Measurements from ENCODE around the gene KCTD15. TPM values are rescaled to one million over a fixed set of nuclear protein-coding genes. Genes with fewer than 3 reads are reported as not detected.
A peak's percentile ranks its signal among the peaks of the same experiment; 100 is the strongest.

KCTD15 gene
- polyA plus RNA-seq, 1 donor (not counting 4 experiments of a cell fraction or from before 2014, with no cell fraction given), result 16.2 TPM

- H3K27me3 ChIP-seq (ENCODE audit: control insufficient read depth, extremely low read depth, insufficient read depth, low read length), result no peaks in the 10 kb centered on the region
- no peak for TF ChIP-seq EZH2 (IDR thresholded peaks at IDR 0.05; ENCODE audit: low read length)
- TF ChIP-seq, protein P1, sequence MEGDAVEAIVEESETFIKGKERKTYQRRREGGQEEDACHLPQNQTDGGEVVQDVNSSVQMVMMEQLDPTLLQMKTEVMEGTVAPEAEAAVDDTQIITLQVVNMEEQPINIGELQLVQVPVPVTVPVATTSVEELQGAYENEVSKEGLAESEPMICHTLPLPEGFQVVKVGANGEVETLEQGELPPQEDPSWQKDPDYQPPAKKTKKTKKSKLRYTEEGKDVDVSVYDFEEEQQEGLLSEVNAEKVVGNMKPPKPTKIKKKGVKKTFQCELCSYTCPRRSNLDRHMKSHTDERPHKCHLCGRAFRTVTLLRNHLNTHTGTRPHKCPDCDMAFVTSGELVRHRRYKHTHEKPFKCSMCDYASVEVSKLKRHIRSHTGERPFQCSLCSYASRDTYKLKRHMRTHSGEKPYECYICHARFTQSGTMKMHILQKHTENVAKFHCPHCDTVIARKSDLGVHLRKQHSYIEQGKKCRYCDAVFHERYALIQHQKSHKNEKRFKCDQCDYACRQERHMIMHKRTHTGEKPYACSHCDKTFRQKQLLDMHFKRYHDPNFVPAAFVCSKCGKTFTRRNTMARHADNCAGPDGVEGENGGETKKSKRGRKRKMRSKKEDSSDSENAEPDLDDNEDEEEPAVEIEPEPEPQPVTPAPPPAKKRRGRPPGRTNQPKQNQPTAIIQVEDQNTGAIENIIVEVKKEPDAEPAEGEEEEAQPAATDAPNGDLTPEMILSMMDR (optimal IDR thresholded peaks at IDR 0.05 in 1 of 3, IDR thresholded peaks at IDR 0.05 in 1 of 3, conservative IDR thresholded peaks at IDR 0.05 in 1 of 3; ENCODE audit: extremely low read depth in 1 of 3, insufficient read depth in 2 of 3, low read length in 3 of 3), result peak; percentile 81 to 93 (median 92)
- H3K9me1 ChIP-seq (ENCODE audit: control insufficient read depth, extremely low read depth, insufficient read depth, low read length), result no peaks in the 10 kb centered on the region
- H3K4me2 ChIP-seq (ENCODE audit: control insufficient read depth, extremely low read depth, insufficient read depth, low read depth, low read length), result no peak overlapping the region
- DNase-seq (ENCODE audit: low read depth, low spot score), result no peak
- no peaks in the 10 kb centered on the region for H3K4me1 ChIP-seq (ENCODE audit: control insufficient read depth, extremely low read depth, insufficient read depth, low read length)
- no peak overlapping the region for H2AFZ ChIP-seq (ENCODE audit: control insufficient read depth, low read length)
- H3K36me3 ChIP-seq (ENCODE audit: control insufficient read depth in 2 of 2, extremely low read depth in 1 of 2, insufficient read depth in 2 of 2, low read length in 2 of 2), result no peaks in the 10 kb centered on the region
- no peaks in the 10 kb centered on the region for H3K79me2 ChIP-seq (ENCODE audit: control insufficient read depth, insufficient read depth, low read length)
- no peak for FAIRE-seq
- H3K27ac ChIP-seq (ENCODE audit: control insufficient read depth, insufficient read depth, low read length), result no peak overlapping the region
- dilution Hi-C loops (cut with MboI; ENCODE audit: extremely low pct_ligation_motif_present, low sequenced_read_pairs), result no loop called here
- H3K9ac ChIP-seq (ENCODE audit: control insufficient read depth, extremely low read depth, insufficient read depth, low read length), result no peak overlapping the region
- H3K4me3 ChIP-seq (ENCODE audit: control insufficient read depth in 2 of 3, extremely low read depth in 1 of 3, insufficient read depth in 2 of 3, low read depth in 1 of 3, low read length in 3 of 3), result no peak overlapping the region
- no peaks in the 10 kb centered on the region for H4K20me1 ChIP-seq (ENCODE audit: control insufficient read depth, extremely low read depth, insufficient read depth, low read length)
- H3K9me3 ChIP-seq (ENCODE audit: control insufficient read depth, low read depth, low read length), result no peaks in the 10 kb centered on the region
Measured at GRCh38 chr19:33771384-33772101, 25.1 kb upstream of the KCTD15 start.

- no peaks in the 10 kb centered on the region for H3K9me1 ChIP-seq (ENCODE audit: control insufficient read depth, extremely low read depth, insufficient read depth, low read length)
- no peaks in the 10 kb centered on the region for H3K36me3 ChIP-seq (ENCODE audit: control insufficient read depth in 2 of 2, extremely low read depth in 1 of 2, insufficient read depth in 2 of 2, low read length in 2 of 2)
- no peaks in the 10 kb centered on the region for H3K4me1 ChIP-seq (ENCODE audit: control insufficient read depth, extremely low read depth, insufficient read depth, low read length)
- no peak for DNase-seq (ENCODE audit: low read depth, low spot score)
- H3K79me2 ChIP-seq (ENCODE audit: control insufficient read depth, insufficient read depth, low read length), result no peaks in the 10 kb centered on the region
- no peak for FAIRE-seq
- TF ChIP-seq, protein P1 (optimal IDR thresholded peaks at IDR 0.05 in 1 of 3, IDR thresholded peaks at IDR 0.05 in 1 of 3, conservative IDR thresholded peaks at IDR 0.05 in 1 of 3; ENCODE audit: extremely low read depth in 1 of 3, insufficient read depth in 2 of 3, low read length in 3 of 3), result no peak
- TF ChIP-seq EZH2 (IDR thresholded peaks at IDR 0.05; ENCODE audit: low read length), result no peak
- no peaks in the 10 kb centered on the region for H3K9me3 ChIP-seq (ENCODE audit: control insufficient read depth, low read depth, low read length)
- H3K4me3 ChIP-seq (ENCODE audit: control insufficient read depth in 2 of 3, extremely low read depth in 1 of 3, insufficient read depth in 2 of 3, low read depth in 1 of 3, low read length in 3 of 3), result no peak overlapping the region
- H3K27me3 ChIP-seq (ENCODE audit: control insufficient read depth, extremely low read depth, insufficient read depth, low read length), result no peaks in the 10 kb centered on the region
- no peak overlapping the region for H2AFZ ChIP-seq (ENCODE audit: control insufficient read depth, low read length)
- no peak overlapping the region for H3K27ac ChIP-seq (ENCODE audit: control insufficient read depth, insufficient read depth, low read length)
- no peaks in the 10 kb centered on the region for H4K20me1 ChIP-seq (ENCODE audit: control insufficient read depth, extremely low read depth, insufficient read depth, low read length)
- dilution Hi-C loops (cut with MboI; ENCODE audit: extremely low pct_ligation_motif_present, low sequenced_read_pairs), result no loop called here
- H3K4me2 ChIP-seq (ENCODE audit: control insufficient read depth, extremely low read depth, insufficient read depth, low read depth, low read length), result no peak overlapping the region
- no peak overlapping the region for H3K9ac ChIP-seq (ENCODE audit: control insufficient read depth, extremely low read depth, insufficient read depth, low read length)
Measured at GRCh38 chr19:33772102-33772857, 24.4 kb upstream of the KCTD15 start.
